Cerebellar nuclear complex (tissue), 1 donor: ENCODE results near the gene HOMER1.
"Not testable (repeated sequence)": the region's sequence is repeated elsewhere in the genome, so short reads cannot be mapped to it uniquely, and the experiment has no call there.

Source experiments
- DNase-seq, 2 experiments: peaks; one replicate each; lab custom pipeline; 2025; lab: John Stamatoyannopoulos, UW

Gene HOMER1

GRCh38 chr5:79417495-79417894, 96.4 kb downstream of the HOMER1 start:
- no peak for DNase-seq

GRCh38 chr5:79416499-79416898, 97.4 kb downstream of the HOMER1 start:
- no peak for DNase-seq

GRCh38 chr5:79413112-79413511, 100.8 kb downstream of the HOMER1 start:
- no peak for DNase-seq

- no peak for DNase-seq
Observed at GRCh38 chr5:79408028-79408427, 105.9 kb downstream of the HOMER1 start.

- no peak for DNase-seq
Observed at GRCh38 chr5:79407591-79407990, 106.3 kb downstream of the HOMER1 start.

GRCh38 chr5:79401216-79401615, 112.7 kb downstream of the HOMER1 start:
- no peak for DNase-seq

GRCh38 chr5:79399046-79399445, 114.9 kb downstream of the HOMER1 start:
- DNase-seq: no peak

GRCh38 chr5:79397080-79397479, 116.9 kb downstream of the HOMER1 start:
- no peak for DNase-seq

GRCh38 chr5:79396265-79396664, 117.7 kb downstream of the HOMER1 start:
- DNase-seq: no peak

- DNase-seq: no peak
Observed at GRCh38 chr5:79395296-79395695, 118.6 kb downstream of the HOMER1 start.

- DNase-seq: no peak
Observed at GRCh38 chr5:79392776-79393175, 121.2 kb downstream of the HOMER1 start.

GRCh38 chr5:79386679-79387078, 127.3 kb downstream of the HOMER1 start:
- DNase-seq: no peak

GRCh38 chr5:79385126-79385525, 128.8 kb downstream of the HOMER1 start:
- not testable (repeated sequence) for DNase-seq

- DNase-seq: no peak
Observed at GRCh38 chr5:79378510-79379186, 135.3 kb downstream of the HOMER1 start.

- DNase-seq: no peak
Observed at GRCh38 chr5:79357398-79357797, 156.5 kb downstream of the HOMER1 start.

- no peak for DNase-seq
Observed at GRCh38 chr5:79349881-79350280, 164.1 kb downstream of the HOMER1 start.

GRCh38 chr5:79349047-79349446, 164.9 kb downstream of the HOMER1 start:
- DNase-seq: no peak

GRCh38 chr5:79346420-79346824, 167.5 kb downstream of the HOMER1 start:
- DNase-seq: no peak

GRCh38 chr5:79333852-79334557, 179.9 kb downstream of the HOMER1 start:
- no peak for DNase-seq

- DNase-seq: no peak
Observed at GRCh38 chr5:79330071-79330470, 183.9 kb downstream of the HOMER1 start.

GRCh38 chr5:79329453-79329852, 184.5 kb downstream of the HOMER1 start:
- no peak for DNase-seq
